Measurements from ENCODE around the gene CRHR1. TPM values are rescaled to one million over a fixed set of nuclear protein-coding genes. Genes with fewer than 3 reads are reported as not detected.

CRHR1 gene
- polyA plus RNA-seq, 1 of the 3 experiments (the other 2 are of a cell fraction) = 0.13 TPM

GRCh38 chr17:45854209-45854608 is 70.1 kb downstream of the CRHR1 start:
- Histone ChIP-seq H3K79me2 (ENCODE audit: insufficient read depth) (no peaks in the 10 kb centered on the region), H3F3A (replicated peaks; ENCODE audit: insufficient read depth) (no peaks in the 10 kb centered on the region), H3K27ac (ENCODE audit: low read depth in 2 of 2, low read length in 1 of 2) (no peak overlapping the region), H3K9me3 (no peaks in the 10 kb centered on the region), H3K9me2 (no peaks in the 10 kb centered on the region), H3K9ac (no peak overlapping the region), H2AFZ (ENCODE audit: low read depth) (no peak overlapping the region), H3K4me2 (no peak overlapping the region), H3K4me1 (ENCODE audit: control insufficient read depth in 1 of 2, insufficient read depth in 2 of 2, low read depth in 1 of 2, low read length in 1 of 2) (peaks cover 0 to 5% of the 10 kb centered on the region in 2 experiments; a peak in 1 of 4 replicates), H4K20me1 (ENCODE audit: insufficient read depth) (no peaks in the 10 kb centered on the region), H3K36me3 (replicated peaks in 1 of 2; ENCODE audit: control insufficient read depth in 1 of 2, insufficient read depth in 2 of 2, low read length in 1 of 2) (no peaks in the 10 kb centered on the region), H3K4me3 (ENCODE audit: low read depth in 2 of 2, low read length in 1 of 2) (no peak overlapping the region), H3K27me3 (ENCODE audit: insufficient read depth) (peaks cover 6% of the 10 kb centered on the region; the same call in 1 of the 2 replicates)
- 70% methylated on average over 9 of the region's 9 CpGs for WGBS (ENCODE audit: low lambda C conversion rate)
- ChIA-PET POLR2A (no interaction called here), CTCF (interaction anchor here (0.9 to 3.0 kb wide), 4 partner anchors 22 to 80 kb away, joined by 3 to 9 read pairs (median 4); no protein-coding TSS in a partner anchor)
- no peak for DNase-seq
- TF ChIP-seq MAX (IDR thresholded peaks at IDR 0.05; ENCODE audit: low read depth) (no peak), POLR2AphosphoS5 (IDR thresholded peaks at IDR 0.05; ENCODE audit: low read depth, low read length) (no peak), TCF12 (IDR thresholded peaks at IDR 0.05) (no peak)

- CTCF ChIA-PET = interaction anchor here (0.8 to 3.0 kb wide), 5 partner anchors 24 to 216 kb away, joined by 4 to 9 read pairs (median 4); no protein-coding TSS in a partner anchor
- Histone ChIP-seq H3K4me3 (ENCODE audit: low read depth in 2 of 2, low read length in 1 of 2) (no peak overlapping the region), H3K79me2 (ENCODE audit: insufficient read depth) (no peaks in the 10 kb centered on the region), H4K20me1 (ENCODE audit: insufficient read depth) (no peaks in the 10 kb centered on the region), H3K4me2 (no peak overlapping the region), H3K9me2 (no peaks in the 10 kb centered on the region), H3K9ac (no peak overlapping the region), H3K27me3 (ENCODE audit: insufficient read depth) (peaks cover 7% of the 10 kb centered on the region; the same call in 1 of the 2 replicates), H3K36me3 (replicated peaks in 1 of 2; ENCODE audit: control insufficient read depth in 1 of 2, insufficient read depth in 2 of 2, low read length in 1 of 2) (no peaks in the 10 kb centered on the region), H2AFZ (ENCODE audit: low read depth) (no peak overlapping the region), H3F3A (replicated peaks; ENCODE audit: insufficient read depth) (no peaks in the 10 kb centered on the region), H3K27ac (ENCODE audit: low read depth in 2 of 2, low read length in 1 of 2) (no peak overlapping the region), H3K4me1 (ENCODE audit: control insufficient read depth in 1 of 2, insufficient read depth in 2 of 2, low read depth in 1 of 2, low read length in 1 of 2) (peaks cover 0 to 8% of the 10 kb centered on the region in 2 experiments; a peak in 1 of 4 replicates), H3K9me3 (no peaks in the 10 kb centered on the region)
- no peak for TF ChIP-seq POLR2AphosphoS5 (IDR thresholded peaks at IDR 0.05; ENCODE audit: low read depth, low read length)
- no peak for TF ChIP-seq MXI1 (IDR thresholded peaks at IDR 0.05; ENCODE audit: low read depth, low read length)
- TF ChIP-seq RXRA (IDR thresholded peaks at IDR 0.05; ENCODE audit: borderline replicate concordance, low read depth) = no peak
- no peak for TF ChIP-seq JUND (IDR thresholded peaks at IDR 0.05)
- no peak for TF ChIP-seq PBX3 (IDR thresholded peaks at IDR 0.05)
- TF ChIP-seq TEAD4 (IDR thresholded peaks at IDR 0.05; ENCODE audit: borderline replicate concordance, insufficient read depth) = no peak
- TF ChIP-seq GABPA (IDR thresholded peaks at IDR 0.05; ENCODE audit: low read depth) = no peak
- no peak for TF ChIP-seq IRF3 (IDR thresholded peaks at IDR 0.05; ENCODE audit: low read depth, low read length)
- TF ChIP-seq TAF1 (IDR thresholded peaks at IDR 0.05; ENCODE audit: borderline replicate concordance, low read depth, low read length) = no peak
- no peak for TF ChIP-seq YY1 (IDR thresholded peaks at IDR 0.05; ENCODE audit: low read depth)
- TF ChIP-seq USF2 (IDR thresholded peaks at IDR 0.05; ENCODE audit: borderline replicate concordance, low read depth, low read length) = no peak
- no peak for TF ChIP-seq ZBTB33 (IDR thresholded peaks at IDR 0.05; ENCODE audit: borderline replicate concordance, low read depth)
- TF ChIP-seq NFIC (IDR thresholded peaks at IDR 0.05; ENCODE audit: borderline replicate concordance) = no peak
- TF ChIP-seq RFX5 (IDR thresholded peaks at IDR 0.05; ENCODE audit: low read length) = no peak
- no peak for TF ChIP-seq GATA2 (CRISPR knock-in tag; IDR thresholded peaks at IDR 0.05)
- TF ChIP-seq RAD21 (IDR thresholded peaks at IDR 0.05; ENCODE audit: low read length) = no peak
- TF ChIP-seq SIN3A (IDR thresholded peaks at IDR 0.05; ENCODE audit: borderline replicate concordance, low read depth, low read length) = no peak
- POLR2A ChIA-PET = no interaction called here
- WGBS (ENCODE audit: low lambda C conversion rate) = 48% methylated on average over 2 of the region's 2 CpGs
- DNase-seq = no peak
Observed at GRCh38 chr17:45855691-45856336, 71.7 kb downstream of the CRHR1 start.

Data from SK-N-SH (cell line).